Suppressor macrophage treated with lipopolysaccharide for 4 hours (primary cell): Measurements from ENCODE around the gene KCNG2.

Experiments used
- DNase-seq: peaks from one replicate; pipeline ENCODE4 v3.0.0-alpha.2; 2020

The KCNG2 gene

GRCh38 chr18:79912409-79912991, 114.8 kb downstream of the KCNG2 start:
- no peak for DNase-seq

DNA sequence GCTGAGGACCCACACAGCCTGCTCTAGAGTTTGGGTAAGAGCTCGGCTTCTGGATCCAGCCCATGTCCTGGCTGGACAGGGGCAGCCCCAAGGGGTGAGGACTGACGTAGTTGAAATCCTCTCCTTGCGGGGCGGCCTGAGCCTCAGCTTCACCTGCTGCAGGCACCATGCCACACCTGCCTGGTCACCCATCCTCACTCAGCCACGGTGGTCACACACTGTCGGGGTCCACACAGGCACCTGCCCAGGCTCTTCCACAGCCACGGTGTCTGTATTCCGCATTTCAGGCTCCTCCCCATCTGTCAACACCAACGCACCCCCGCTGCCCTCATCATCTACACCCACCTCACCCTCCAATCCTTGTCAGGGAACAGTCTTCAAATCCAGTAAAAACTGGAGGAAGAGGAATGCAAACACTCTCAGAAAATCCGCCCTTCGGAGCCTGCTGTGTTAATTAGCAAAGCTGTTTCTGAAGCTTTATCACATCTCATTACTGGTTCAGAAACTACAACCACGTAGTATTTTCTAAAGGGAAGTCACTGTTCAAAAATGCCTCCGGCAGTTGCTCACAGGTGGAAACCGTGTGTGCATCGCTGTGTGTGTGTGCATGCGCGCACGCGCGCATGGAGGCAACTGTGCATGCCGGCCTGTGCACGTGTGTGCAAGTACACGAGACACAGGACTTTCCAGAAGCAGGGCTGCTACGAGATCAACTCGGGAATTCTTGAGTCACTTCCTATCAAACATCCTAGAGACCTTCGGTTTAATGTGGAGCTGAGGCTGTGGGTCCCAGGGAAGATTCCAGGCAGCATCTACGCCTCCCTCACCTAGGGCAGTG, 115.5 kb downstream of the KCNG2 start:
- DNase-seq = no peak

- no peak for DNase-seq
These were observed 116.9 kb downstream of the KCNG2 start for GRCh38 chr18:79914614-79915160.

DNA sequence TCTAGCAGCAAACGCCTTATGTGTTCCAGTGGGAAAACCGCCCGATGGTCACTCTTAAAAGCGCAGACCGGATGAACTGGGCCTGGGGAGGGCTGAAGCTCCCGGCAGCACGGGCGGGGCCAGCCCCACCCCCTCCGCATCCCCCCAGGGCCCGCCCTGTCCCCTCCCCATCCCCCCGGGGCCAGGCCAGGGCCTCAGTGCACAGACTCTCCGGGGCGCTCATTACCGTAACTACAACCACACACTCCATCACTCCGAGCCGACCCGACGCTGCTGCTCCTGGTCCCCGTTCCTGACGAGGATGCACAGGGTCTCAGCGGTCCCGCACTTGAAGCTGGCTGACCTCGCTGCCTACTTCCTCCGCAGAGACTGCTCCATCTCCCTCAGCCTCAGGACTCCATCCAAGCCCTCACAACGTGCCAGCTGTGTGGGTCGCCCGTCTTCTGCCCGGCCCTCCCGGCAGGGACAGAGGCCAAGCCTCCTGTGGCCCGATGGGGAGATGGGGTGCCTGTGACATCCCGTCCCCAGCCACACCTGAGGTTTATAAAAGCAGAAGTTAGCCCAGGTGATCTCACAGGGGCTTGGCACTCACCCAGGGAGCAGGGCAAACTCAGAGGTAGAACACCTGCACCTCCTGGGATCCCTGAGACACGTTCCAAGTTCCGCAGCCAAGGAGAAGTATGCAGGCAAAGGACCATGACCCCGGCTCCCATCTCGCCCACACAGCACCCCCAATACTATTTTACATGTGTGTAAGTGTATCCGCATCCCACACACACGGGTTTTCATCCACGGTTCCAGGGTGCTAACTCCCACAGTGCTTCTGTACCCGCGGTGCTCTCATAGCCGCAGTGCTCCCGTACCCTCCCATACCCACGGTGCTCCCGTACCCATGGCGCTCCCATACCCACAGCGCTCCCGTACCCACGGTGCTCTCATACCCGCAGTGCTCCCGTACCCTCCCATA, 117.7 kb downstream of the KCNG2 start:
- DNase-seq = no peak

DNA sequence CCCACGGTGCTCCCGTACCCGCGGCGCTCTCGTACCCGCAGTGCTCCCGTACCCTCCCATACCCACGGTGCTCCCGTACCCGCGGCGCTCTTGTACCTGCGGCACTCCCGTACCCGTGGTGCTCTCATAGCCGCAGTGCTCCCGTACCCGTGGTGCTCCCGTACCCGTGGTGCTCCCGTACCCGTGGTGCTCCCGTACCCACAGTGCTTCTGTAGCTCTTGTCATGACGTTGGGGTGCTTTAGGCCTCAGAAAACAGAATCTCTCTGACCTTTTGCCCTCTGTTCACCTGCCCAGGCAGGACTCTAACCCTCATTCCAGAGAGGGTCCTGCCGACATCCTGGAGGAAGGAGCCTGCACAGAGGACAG, 118.4 kb downstream of the KCNG2 start:
- DNase-seq = no peak

DNA sequence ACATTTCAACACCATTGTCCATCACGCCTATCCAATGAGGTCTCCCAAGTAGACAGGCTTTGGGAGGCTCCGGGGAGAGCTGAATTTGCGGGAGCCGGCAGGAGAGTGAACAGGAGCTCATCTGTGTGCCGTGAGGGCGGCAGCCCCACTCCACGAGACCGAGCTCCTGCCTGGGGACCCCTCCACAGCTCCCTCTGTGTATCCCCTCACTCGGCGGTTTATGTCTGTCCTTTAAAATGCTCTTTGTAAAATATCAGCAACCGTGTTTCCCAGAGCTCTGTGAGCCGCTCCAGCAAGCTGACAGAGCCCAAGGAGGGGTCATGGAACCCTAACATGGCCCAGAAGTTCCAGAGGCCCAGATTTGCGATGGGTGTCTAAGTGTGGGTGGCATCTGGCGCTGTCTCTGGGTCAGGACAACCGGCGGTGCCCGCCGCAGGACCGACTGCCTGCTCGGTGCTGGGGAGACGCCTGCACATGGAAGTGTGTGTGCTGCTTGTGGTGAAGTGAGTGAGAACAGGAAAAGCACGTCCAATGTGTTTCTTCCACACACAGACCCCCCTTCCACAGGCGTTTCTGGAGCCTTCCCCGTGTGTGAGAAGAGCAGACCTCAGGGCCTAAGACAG, 118.9 kb downstream of the KCNG2 start:
- no peak for DNase-seq

DNA sequence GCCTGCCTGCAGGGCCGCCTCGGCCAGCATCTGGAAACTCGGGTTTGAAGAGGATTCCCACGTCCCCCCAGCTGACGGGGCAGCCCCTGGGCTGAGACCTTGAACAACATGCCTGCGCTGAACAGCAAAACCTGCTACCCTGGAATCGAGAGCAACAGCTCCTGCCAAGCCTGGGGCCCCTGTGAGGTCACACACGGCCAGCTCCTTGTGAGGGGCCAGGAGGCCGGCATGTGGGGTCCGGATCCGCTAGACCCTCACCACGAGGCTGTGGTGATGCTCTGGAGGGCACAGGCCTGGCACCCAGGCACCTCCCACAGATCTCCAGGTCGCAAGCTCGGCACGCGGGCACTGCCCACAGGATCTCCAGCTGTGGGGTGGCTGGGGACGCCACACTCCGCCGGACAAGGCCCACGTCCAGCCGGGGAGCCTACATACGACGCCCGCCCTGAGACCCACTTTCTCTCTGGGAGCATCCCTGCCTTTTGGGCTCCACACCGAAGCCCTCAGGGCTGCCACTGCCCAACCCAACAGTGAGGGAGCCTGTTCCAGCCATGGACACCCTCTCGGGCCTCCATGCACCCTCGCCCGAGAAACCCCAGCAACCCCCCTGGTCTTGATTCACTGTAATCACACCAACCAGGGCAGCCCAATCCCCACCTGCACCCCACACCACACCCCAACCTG, 119.6 kb downstream of the KCNG2 start:
- DNase-seq = no peak

DNA sequence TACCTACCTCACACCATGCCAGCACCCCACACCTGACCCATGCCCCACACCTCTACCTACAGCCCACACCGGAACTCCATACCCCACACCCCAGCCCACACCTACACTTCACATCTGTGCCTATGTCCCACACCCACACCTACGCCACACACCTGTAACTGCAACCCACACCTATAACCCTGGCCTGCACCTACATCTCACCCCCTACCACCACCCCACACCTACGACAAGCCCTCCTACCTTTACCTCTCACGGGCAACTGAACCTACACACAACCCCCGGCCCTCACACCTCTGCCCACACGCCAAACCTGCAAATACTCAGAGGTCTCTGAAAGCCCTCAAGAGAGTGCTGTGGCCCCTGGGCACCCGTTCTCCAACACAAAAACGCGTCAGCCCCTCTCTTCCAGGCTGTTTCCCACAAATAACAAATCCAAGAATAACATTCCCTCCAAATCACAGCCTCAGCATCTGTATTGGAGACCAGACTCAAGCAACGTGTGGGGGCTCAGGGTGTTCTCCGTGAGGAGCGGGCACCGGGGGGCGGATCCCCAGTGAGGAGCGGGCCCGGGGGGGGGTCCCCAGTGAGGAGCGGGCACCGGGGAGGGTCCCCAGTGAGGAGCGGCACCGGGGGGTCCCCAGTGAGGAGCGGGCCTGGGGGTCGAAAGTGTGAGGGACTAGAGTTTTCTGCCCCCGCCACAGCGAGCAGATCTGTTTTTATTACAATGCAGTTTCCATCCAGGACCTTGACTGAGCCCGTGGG, 120.3 kb downstream of the KCNG2 start:
- DNase-seq = no peak

- no peak for DNase-seq
These were observed 120.9 kb downstream of the KCNG2 start for GRCh38 chr18:79918615-79919011.

- DNase-seq = no peak
These were observed 121.4 kb downstream of the KCNG2 start for GRCh38 chr18:79919089-79919488.

GRCh38 chr18:79921984-79922965, 124.5 kb downstream of the KCNG2 start:
- no peak for DNase-seq

DNA sequence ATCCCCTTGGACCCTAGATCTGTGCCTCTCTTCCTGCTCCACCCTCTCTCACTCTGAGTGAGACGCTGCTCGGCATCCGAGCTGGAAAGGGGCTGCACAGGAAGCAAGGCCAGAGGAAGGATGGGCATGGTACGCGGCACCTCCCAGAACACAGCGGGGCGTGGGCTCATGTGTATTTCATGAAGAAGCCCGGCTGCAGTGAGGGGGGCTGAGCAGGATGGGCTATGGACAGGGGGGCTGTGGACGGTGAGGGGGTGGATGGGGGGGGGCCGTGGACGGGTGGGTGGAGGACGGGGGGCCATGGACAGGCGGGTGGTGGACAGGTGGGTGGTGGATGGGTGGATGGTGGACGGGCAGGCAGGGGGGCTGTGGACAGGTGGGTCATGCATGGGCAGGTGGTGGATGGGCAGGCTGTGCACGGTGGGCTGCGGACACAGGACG, 125.3 kb downstream of the KCNG2 start:
- no peak for DNase-seq

DNA sequence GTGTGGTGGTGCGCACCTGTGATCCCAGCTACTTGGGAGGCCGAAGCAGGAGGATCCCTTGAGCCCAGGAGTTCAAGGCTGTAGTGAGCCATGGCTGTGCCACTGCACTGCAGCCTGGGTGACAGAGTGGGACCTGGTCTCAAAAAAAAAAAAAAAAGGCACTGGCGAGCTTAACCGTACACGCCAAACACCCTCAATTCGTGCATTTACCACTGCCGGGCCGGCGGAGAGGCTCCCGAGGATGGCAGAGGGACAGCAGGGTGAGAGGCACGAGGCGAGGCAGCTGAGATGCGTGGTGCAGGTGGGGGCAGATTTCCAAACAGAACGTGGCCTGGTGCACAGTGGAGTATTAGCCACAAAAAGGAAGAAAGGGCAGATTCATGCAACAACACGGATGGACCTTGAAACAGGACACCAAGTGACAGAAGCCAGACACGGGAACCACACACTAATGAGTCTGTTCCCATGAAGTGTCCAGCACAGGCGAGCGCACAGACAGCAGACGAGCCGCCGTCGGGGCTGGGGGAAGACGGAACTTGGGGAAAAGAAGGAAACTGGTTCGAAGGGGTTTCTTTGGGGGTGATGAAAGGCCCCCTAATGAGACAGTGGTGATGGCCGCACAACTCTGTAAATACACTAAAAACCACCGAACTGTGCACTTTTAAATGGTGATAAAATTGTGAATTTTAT, 126.3 kb downstream of the KCNG2 start:
- DNase-seq = no peak

DNA sequence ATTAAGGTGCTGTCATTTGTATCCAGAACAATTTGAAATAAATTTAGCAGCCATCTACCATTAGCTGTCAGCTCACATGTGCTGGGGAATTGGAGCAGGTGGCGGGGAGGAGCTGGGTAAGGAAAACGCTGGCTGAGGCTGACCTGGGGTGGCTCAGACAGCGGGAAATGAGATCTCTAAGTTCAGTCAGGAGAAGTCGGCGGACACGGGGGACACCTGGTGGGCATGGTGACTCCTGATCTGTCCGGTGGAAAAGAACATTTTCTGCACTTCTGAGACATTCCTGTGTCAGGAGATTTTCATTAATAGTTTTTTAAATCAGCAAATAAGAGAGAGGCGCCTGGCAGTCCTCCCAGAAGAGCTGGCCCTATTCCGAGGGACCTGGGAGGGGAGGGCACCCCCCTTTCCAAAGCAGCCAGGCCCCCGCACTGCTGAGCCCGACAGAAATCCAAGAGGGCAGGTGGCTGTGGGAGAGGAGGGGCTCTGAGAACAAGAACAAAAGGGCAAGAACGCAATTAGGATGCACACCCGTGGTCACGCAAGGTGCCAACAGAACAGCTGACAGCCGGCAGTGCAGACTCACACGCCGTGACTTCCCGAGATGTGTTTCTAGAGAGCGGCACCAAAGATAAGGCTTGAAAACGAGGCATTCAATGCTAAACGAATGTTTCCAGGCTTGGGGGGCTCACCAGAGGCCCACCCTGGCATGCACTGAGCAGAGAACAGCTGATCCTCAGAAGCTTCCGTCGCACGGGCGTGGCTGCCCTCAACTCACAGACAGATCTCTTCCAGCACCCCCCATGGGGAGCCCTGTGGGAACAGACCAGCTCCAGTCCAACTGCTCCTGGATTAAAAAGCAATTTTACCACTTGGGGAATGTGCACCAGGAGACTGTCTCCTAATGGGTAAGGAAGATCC, 127.3 kb downstream of the KCNG2 start:
- DNase-seq = no peak

DNA sequence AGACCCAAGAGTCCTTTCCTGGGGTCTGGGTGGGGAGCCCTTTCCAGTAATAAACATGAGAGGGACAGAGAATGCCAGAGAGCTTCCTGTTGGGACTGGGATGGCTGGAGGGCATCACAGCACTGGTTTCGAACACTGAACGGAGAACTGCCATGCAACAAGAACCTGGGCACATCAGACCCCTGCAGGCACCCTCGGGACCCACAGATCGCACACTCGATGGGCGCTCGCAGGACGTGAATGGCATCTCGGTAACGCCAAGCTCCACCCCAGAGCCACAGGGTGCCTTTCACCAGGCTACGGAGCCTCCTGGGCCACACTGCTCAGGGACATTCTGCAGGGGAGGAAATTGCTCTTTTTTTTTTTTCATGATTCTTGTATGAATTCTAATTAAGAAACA, 128.6 kb downstream of the KCNG2 start:
- no peak for DNase-seq

DNA sequence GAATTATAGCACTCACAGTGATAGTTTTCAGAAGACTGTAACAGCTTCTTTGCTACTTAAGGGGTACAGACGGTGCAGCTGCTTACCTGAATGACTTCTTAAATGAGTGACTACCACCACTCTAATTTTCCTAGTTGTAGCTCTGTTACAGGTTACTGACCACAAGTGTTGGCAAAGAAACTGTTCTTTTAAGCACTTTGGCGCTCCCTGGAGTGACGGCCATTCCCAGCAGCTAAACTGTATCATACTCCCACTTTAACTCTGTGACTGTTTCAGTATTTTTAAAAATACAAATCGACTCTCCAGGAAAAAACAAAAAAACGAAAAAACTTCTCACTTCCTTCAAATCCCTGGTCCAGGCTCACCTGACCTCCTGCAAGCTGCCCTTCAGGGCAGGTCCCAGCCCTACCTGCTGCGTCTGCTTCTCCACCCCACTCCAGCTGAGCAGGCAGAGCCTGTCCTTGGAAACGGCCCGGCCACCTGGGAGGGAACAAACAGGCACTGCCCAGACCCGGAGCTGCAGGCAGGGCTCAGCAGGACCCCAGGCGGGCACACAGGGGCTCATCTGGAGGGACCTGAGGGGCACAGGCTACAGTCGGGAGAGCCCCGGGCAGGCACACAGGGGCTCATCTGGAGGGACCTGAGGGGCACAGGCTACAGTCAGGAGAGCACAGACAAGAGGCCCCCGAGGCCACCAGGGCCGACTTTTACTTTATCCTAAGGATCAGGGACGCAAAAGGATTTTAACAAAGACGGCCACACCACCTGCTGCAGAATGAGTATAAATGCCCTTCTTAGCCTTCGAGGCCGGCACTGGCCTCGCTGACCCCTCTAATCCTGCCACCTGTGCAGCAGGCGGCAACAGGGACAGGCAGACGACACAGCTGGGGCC, 129.2 kb downstream of the KCNG2 start:
- no peak for DNase-seq
